GM19438 (cell line): Measurements from ENCODE around the gene TTC28.

Experiments
- ATAC-seq: cut with Tn5 transposase; IDR thresholded peaks from one replicate; pipeline ENCODE4 v1.9.1; 2021; ENCODE audit warnings: low read depth; ENCODE audit not compliant: unreplicated experiment

Gene TTC28

DNA sequence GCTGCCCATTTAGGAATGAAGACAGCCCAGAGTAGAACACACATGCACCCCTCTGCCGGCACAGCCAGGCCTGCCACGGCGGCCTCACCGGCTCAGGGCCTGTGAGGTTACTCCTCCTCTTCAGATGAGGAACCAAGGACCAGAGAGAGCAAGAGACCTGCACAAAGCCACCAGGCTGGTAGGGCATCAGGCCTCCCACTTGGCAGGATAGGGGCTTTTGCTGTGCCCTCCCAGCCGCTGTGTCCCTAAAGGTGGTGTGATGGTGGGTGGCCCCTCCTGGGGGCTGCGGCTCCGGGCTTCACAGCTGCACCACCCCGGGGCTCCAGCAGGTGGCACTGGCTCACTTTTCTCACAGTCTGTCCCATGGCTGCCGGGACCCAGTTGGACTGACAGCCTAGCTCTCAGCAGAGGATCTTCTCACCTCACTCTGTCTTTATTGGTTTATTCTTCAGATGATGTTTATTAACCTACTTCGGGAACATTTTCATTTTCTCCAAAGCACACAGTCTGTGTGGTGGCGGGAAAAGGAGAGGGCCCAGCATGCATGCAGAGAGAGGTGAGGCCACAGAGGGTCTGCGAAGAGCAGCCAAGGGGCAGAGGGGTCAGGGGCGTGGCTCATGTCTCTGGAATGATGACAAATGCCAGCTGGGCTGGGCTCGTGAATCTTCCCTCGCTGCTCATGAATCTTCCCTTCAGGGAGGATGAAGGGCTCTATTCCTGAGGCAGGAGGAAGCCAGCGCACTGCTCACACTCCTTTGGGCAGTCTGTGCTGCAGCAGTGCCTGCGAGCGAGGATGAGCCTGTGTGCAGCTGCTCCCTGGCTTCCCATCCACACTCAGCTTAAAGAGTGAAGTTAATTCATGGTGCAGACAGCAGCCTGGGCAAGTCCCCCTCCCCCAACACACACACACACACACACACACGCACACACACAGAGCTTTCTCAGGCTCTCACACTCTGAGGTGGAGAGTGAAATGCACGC is 659.5 kb downstream of the TTC28 start:
- no peak for ATAC-seq

GRCh38 chr22:28019360-28019759 is 660.3 kb downstream of the TTC28 start:
- ATAC-seq, result no peak

GRCh38 chr22:28018461-28018927 is 661.1 kb downstream of the TTC28 start:
- ATAC-seq, result no peak

DNA sequence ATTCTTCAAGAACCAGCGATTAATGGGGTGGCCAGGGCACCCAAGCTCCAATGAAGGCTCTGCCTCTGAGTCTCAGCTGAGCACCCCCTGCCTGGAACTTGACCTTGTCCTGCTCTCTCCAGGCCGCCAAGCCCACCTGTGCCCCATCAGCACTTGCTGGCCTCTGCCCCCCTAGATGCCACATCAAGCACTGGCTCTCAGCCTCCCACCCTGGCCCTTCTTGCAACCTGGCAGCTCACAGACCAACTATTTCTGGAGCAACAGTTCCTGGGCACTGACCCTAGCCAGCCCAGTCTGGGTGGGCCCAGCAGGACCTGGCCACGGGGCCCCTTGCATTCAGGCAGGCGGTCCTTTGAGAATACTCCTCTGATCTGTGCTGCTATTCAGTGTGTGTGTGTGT is 661.8 kb downstream of the TTC28 start:
- no peak for ATAC-seq

DNA sequence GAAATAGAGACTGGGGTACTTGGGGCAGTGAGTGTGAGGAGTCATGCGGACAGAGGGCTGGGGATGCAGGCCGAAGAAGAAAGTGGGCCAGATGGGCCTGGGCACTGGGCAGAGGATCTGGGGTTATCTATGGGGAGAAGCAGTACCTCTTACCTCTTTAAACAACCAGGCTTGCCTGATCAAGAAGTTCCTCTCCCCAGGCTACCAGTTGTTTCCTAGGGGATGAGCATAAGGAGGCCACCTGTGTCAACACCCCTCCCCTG is 662.2 kb downstream of the TTC28 start:
- no peak for ATAC-seq

GRCh38 chr22:28016781-28017557 is 662.7 kb downstream of the TTC28 start:
- no peak for ATAC-seq

DNA sequence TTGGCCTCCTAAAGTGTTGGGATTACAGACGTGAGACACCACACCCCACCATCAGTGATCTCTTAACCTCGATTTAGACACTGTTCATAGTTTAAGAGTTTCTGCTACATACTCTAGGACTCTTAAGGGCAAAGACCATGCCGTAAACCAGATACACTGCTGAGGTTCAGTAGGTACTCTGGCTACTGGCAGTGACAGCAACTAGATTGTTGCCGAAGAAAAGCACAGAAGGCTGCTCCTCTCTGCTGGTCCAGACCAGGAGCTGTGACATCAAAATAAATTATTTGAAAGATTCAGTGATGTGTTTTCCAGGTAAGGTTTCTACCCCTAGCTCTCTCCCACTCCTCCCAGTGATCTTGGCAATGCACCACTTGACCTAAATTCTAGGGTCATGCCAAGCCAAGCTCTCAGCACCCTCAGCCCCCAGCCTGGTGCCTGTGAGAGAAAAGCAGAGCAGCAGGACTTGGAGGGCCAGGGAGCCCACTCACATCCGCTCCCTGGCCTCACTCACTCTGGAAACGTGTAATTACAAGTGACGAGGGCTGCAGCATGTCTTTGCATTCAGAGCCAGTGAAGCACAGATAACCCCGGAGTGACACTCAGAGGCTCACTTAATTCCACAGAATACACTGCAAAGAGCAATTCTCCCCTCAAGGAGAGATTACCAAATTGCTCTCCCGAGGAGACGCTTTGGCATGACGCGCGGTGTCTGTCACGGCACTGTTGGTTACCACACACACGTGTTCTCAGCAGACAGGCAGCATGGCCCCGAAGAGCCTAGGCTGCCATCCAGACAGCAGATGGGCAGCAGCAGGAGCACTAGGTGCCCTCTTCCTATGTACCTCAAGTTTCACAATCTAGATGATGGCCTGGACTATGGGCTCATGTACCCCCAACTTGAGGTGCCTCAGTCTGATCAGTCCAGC is 663.7 kb downstream of the TTC28 start:
- ATAC-seq, result no peak

DNA sequence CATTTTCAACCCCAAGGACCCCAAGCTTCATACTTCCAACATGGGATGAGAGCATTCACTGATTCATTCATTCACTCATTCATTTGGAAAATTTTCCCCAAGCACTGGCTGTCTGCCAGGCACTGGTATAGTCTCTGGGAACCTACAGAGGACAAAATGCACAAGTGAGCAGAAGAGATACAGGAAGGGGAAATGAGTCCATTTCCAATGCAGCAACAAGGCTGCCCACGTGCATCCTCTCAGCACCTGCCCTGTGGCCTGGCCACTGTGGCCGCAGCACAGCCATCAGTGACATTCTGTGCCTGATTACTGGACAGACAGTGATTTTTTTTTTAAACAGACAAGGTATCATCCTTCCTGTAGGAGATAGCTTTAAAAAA is 664.6 kb downstream of the TTC28 start:
- no peak for ATAC-seq

GRCh38 chr22:28014211-28015045 is 665.2 kb downstream of the TTC28 start:
- no peak for ATAC-seq

- ATAC-seq, result no peak
These were observed 666.0 kb downstream of the TTC28 start for GRCh38 chr22:28013611-28014010.

DNA sequence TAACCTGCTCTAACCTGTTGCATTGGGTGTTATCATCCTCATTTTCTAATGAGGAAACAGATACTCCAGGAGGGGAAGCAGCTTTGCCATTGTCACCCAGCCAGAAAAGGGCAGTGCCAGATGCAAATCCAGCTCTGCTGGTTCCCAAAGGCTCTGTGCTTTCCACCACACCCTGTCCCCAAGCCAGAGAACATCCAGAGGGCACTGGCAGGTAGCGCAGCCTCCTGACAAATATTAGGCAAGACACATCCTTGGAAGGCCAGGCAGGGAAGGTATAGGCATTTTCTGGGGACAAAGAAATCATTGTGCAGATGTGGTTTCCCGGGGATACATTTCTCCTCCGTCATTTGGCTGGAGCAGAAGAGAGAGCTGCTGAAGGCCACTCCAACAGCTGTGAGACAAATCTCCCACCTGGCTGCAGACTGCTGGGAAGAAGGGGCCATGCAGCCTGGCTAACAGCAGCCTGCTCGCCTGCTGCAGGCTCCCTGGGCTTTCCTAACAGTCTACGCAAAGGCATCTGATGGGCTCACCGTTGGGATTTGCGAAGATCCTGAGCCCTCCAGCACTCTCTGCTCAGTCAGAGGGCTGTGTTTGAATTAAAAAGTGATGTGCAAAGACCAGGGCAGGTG is 666.7 kb downstream of the TTC28 start:
- ATAC-seq, result no peak

- ATAC-seq, result no peak
These were observed 670.3 kb downstream of the TTC28 start for GRCh38 chr22:28009272-28009827.

DNA sequence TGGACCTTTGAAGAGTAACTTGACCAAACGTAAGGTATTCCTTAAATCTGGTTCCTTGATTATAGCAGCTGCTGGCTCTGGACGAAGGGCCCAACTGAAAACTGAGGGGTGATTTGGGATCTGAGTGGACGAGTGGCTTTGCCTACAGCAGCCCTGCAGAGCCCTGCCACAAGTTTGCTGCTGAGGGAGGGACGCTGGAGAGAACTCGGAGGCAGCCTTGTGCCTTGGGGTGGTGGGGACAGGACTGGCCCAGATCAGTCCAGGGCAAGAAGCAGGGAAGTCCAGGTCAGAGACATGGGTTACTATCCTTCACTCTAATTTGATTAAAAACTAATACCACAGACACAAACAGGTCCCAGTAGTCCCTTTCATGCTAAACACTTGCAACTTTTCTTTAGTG is 671.0 kb downstream of the TTC28 start:
- no peak for ATAC-seq

DNA sequence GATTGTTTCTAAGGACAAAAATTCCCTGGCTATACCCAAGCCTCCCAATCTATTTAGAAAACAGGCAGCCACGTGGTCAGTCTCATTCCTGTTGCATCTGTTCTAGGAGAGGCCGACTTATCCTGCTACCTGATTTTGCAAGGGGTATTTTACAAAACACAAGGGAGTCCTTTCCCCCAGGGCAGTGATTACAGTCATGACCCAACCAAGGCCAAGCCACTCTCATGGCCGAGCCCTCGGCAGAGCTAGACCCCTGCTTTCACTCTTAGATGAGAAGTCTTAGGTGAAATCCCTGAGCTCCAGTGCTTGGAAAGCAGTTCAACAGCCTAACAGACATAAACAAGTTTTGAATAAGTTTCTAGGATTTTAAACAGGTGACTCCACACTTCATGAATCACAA is 671.6 kb downstream of the TTC28 start:
- ATAC-seq, result no peak

DNA sequence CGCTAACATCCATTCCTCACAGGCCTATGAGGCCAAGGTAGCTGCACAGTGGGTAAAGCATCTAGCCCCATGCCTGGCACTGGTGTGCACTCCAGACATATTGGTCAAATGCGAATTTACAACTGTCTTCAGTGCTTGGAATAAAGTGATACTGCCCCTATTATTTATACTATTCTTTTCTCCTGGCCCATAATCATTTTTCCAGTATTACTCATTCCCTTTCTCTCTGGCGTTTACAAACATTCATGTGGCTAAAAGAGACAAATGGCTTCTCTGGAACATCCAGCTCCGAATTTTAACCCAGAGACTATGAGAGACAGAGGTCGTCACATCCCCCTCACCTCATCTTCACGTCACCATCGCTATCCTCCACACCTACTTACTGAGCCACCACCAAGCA is 673.4 kb downstream of the TTC28 start:
- ATAC-seq, result no peak

GRCh38 chr22:28005513-28005912 is 674.1 kb downstream of the TTC28 start:
- no peak for ATAC-seq

DNA sequence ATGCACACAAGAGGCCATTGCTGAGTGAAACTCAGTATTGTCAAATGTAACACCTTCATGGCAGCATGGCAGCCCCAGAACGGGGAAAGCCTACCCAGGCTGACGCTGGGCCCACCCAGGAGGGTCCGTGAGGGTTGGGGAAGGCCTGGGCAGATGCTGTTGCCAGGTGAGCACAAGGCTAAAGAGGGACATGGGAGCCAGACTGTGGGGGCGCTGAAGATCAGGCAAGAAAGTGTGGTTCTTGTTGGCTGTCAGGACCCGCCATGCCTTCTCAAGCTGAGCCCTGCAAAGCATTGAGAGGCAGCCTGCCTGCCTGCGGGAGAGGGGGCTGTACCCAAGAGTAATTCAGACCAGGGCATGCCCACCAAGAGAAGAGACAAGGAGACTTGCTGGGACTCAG is 675.6 kb downstream of the TTC28 start:
- ATAC-seq, result no peak

DNA sequence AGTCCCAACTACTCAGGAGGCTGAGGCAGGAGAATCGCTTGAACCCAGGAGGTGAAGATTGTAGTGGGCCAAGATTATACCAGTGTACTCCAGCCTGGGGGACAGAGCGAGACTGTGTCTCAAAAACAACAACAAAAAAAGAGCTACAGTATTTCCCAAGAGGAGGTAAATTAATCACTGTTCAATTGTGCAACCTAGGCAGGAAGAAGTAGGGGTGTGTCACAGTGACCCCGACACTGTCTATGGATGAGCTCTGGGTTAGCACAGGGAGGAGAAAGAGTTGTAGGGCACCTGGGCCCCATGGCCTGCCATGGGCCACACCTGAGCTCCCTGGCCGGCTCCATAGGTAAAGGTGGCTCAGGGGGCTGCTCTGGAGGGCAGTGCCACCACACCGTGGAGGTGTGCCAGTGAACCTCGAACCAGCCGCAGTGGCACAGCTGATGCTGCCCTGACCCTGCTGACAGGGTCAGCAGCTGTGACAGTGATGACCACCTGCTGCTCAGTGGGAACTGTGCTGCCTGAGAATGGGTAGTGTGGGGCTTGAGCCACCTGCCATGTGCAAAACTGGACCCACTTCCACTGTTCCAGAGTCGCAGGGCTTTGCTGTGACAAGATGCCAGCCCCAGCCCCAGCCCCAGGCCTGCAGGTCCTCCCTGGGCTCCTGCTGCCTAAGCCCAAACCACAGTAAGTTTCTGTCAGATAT is 676.6 kb downstream of the TTC28 start:
- no peak for ATAC-seq
